ENCODE results near the gene HBG1.

HBG1 gene

GRCh38 chr11:5224538-5225479 lies 24.8 kb downstream of the HBG1 start:
- DNase-seq: no peak

GRCh38 chr11:5223686-5224085 lies 26.0 kb downstream of the HBG1 start:
- DNase-seq: no peak

- DNase-seq: no peak
Measured at GRCh38 chr11:5223146-5223545, 26.5 kb downstream of the HBG1 start.

- no peak for DNase-seq
Measured at GRCh38 chr11:5210376-5210885, 39.2 kb downstream of the HBG1 start.

- no peak for DNase-seq
Measured at GRCh38 chr11:5204787-5205186, 44.9 kb downstream of the HBG1 start.

GRCh38 chr11:5203366-5203765 lies 46.3 kb downstream of the HBG1 start:
- DNase-seq: no peak

GRCh38 chr11:5200582-5200981 lies 49.1 kb downstream of the HBG1 start, which contains the start of gene OR51V1:
TSS of gene OR51V1 (minus strand) at chr11:5200682. CDS start at chr11:5200682, 0 bp downstream.
- no peak for DNase-seq

- no peak for DNase-seq
Measured at GRCh38 chr11:5198285-5198684, 51.4 kb downstream of the HBG1 start.
